Activated CD8-positive, alpha-beta T cell treated with anti-CD3 and anti-CD28 coated beads for 36 hours (primary cell): ENCODE results near the gene PCDHGC5. TPM values are rescaled to one million over a fixed set of nuclear protein-coding genes. Genes with fewer than 3 reads are reported as not detected.

ENCODE experiments used
- ATAC-seq: fragments of 200-7000 bp; cut with Tn5 transposase; one replicate; pipeline ENCODE4 v1.10.0; 2021; ENCODE audit warnings: mild to moderate bottlenecking, moderate library complexity
- CTCF ChIA-PET: fragments of 350-600 bp; sonication (Branson Sonifier 250); formaldehyde crosslinking; loops from one replicate; lab custom pipeline; 2021; ENCODE audit warnings: antibody characterized with exemption; lab: Charles Lee
- POLR2A ChIA-PET: fragments of 350-600 bp; sonication (Branson Sonifier 250); formaldehyde crosslinking; loops from one replicate; lab custom pipeline; 2021; ENCODE audit warnings: antibody characterized with exemption; lab: Charles Lee
- DNase-seq: peaks from one replicate; pipeline ENCODE4 v3.0.0-alpha.2; 2020
- H3K27ac Mint-ChIP-seq: one replicate; pipeline ENCODE4 v1.8.0; 2021; ENCODE audit warnings: mild to moderate bottlenecking, mixed read lengths
- H3K27me3 Mint-ChIP-seq: one replicate; pipeline ENCODE4 v1.8.0; 2021; ENCODE audit warnings: mixed read lengths
- H3K36me3 Mint-ChIP-seq: one replicate; pipeline ENCODE4 v1.8.0; 2021; ENCODE audit warnings: low read depth, mixed read lengths
- H3K4me1 Mint-ChIP-seq: one replicate; pipeline ENCODE4 v1.8.0; 2021; ENCODE audit warnings: low read depth, mixed read lengths
- H3K4me3 Mint-ChIP-seq: one replicate; pipeline ENCODE4 v1.8.0; 2021; ENCODE audit warnings: mild to moderate bottlenecking, moderate library complexity, mixed read lengths
- H3K9me3 Mint-ChIP-seq: one replicate; pipeline ENCODE4 v1.8.0; 2021; ENCODE audit warnings: mixed read lengths
- CTCF ChIP-seq: fragments of 200-600 bp; IDR thresholded peaks from one replicate; pipeline ENCODE4 v1.8.0; 2022; ENCODE audit warnings: antibody characterized with exemption, mild to moderate bottlenecking
- intact Hi-C: fragments of 100-400 bp; cut with micrococcal nuclease; formaldehyde crosslinking; loops from one replicate; pipeline ENCODE4 v1.10.0; 2022
- total RNA-seq, 2 experiments: library from RNA; stranded (reverse); gene quantifications; one replicate each; pipeline ENCODE4 v1.2.3, GENCODE V29; 2021

Gene PCDHGC5
- total RNA-seq, 2 experiments from 2014 or later: not detected

DNA sequence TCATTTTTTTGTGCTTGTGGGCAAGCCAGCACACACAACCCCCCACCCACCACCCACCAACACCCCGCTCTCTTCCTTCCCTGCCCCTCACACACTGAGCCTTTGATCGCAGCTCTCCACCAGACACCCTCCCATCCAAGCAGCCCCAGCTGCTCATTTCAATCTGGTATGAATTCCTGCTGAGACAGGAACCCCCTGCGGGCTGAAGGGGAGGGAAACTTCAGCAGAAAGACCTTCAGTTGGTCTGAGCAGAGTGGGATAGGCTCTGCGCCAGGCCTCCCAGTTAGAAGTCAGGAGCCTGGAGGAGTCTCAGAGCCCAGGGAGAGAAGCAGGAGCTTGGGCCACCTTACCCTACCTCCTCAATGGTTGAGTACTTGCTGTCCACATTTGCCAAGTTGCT, 7.2 kb downstream of the PCDHGC5 start:
- no peak for DNase-seq
- intact Hi-C loops: no loop called here
- TF ChIP-seq CTCF: no peak
- ATAC-seq: no peak
- no peak overlapping the region for H3K4me3 Mint-ChIP-seq
- ChIA-PET CTCF (interaction anchor here (1.0 kb wide), 1 partner anchor 66 kb away, joined by 3 read pairs; the partner anchor contains the start of gene PCDHGA12), POLR2A (interaction anchor here (1.1 kb wide), 1 partner anchor 11 kb away, joined by 3 read pairs; no protein-coding TSS in a partner anchor)
- H3K9me3 Mint-ChIP-seq: no peaks in the 10 kb centered on the region
- H3K27me3 Mint-ChIP-seq: peaks cover 51% of the 10 kb centered on the region
- no peaks in the 10 kb centered on the region for H3K36me3 Mint-ChIP-seq
- no peak overlapping the region for H3K27ac Mint-ChIP-seq
- peaks cover 8% of the 10 kb centered on the region for H3K4me1 Mint-ChIP-seq

DNA sequence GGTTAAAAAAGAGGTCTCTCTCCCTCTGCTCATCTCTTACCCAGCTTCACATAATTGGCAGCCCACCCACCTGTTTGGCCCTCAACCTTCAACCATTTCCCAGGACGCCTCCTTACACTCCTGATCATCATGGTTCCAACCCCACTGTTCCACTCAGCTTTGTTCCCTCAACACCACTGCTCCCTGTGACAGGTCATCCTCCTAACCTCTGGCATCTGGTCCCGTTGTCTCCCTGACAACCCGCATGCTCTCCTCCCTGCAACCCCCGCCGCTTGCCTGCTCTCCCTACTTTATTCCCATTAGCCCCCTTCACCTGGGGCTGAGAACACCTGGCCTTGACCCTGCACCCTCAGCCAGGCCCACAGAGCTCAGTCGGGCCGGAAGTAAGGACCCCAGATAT, 12.9 kb downstream of the PCDHGC5 start:
- no peak for ATAC-seq
- Mint-ChIP-seq H3K27me3 (peaks cover 10% of the 10 kb centered on the region), H3K4me1 (no peaks in the 10 kb centered on the region), H3K36me3 (no peaks in the 10 kb centered on the region), H3K27ac (no peak overlapping the region), H3K9me3 (no peaks in the 10 kb centered on the region), H3K4me3 (no peak overlapping the region)
- TF ChIP-seq CTCF: no peak
- ChIA-PET POLR2A (no interaction called here), CTCF (interaction anchor here (1.1 to 2.6 kb wide), 2 partner anchors 10 to 132 kb away, joined by 4 to 12 read pairs; partner anchors contain the start of gene PCDHGB3)
- intact Hi-C loops: no loop called here
- DNase-seq: no peak

- no peaks in the 10 kb centered on the region for H3K4me1 Mint-ChIP-seq
- H3K36me3 Mint-ChIP-seq: no peaks in the 10 kb centered on the region
- H3K4me3 Mint-ChIP-seq: no peak overlapping the region
- no peak for ATAC-seq
- no peak overlapping the region for H3K27ac Mint-ChIP-seq
- TF ChIP-seq CTCF: no peak
- H3K9me3 Mint-ChIP-seq: no peaks in the 10 kb centered on the region
- CTCF ChIA-PET: interaction anchor here (2.0 kb wide), 1 partner anchor 9 kb away, joined by 10 read pairs; no protein-coding TSS in a partner anchor
- intact Hi-C loops: no loop called here
- POLR2A ChIA-PET: no interaction called here
- DNase-seq: no peak
- H3K27me3 Mint-ChIP-seq: peaks cover 2% of the 10 kb centered on the region
These were observed 14.8 kb downstream of the PCDHGC5 start for GRCh38 chr5:141503681-141504080.

GRCh38 chr5:141504216-141504615, 15.3 kb downstream of the PCDHGC5 start:
- ChIA-PET CTCF (interaction anchor here (2.0 kb wide), 1 partner anchor 8 kb away, joined by 10 read pairs; no protein-coding TSS in a partner anchor), POLR2A (no interaction called here)
- DNase-seq (no peak), ATAC-seq (no peak)
- no peak overlapping the region for H3K4me3 Mint-ChIP-seq
- H3K27ac Mint-ChIP-seq: no peak overlapping the region
- no peak for TF ChIP-seq CTCF
- H3K36me3 Mint-ChIP-seq: no peaks in the 10 kb centered on the region
- no peaks in the 10 kb centered on the region for H3K9me3 Mint-ChIP-seq
- peaks cover 4% of the 10 kb centered on the region for H3K4me1 Mint-ChIP-seq
- H3K27me3 Mint-ChIP-seq: no peaks in the 10 kb centered on the region
- intact Hi-C loops: no loop called here

DNA sequence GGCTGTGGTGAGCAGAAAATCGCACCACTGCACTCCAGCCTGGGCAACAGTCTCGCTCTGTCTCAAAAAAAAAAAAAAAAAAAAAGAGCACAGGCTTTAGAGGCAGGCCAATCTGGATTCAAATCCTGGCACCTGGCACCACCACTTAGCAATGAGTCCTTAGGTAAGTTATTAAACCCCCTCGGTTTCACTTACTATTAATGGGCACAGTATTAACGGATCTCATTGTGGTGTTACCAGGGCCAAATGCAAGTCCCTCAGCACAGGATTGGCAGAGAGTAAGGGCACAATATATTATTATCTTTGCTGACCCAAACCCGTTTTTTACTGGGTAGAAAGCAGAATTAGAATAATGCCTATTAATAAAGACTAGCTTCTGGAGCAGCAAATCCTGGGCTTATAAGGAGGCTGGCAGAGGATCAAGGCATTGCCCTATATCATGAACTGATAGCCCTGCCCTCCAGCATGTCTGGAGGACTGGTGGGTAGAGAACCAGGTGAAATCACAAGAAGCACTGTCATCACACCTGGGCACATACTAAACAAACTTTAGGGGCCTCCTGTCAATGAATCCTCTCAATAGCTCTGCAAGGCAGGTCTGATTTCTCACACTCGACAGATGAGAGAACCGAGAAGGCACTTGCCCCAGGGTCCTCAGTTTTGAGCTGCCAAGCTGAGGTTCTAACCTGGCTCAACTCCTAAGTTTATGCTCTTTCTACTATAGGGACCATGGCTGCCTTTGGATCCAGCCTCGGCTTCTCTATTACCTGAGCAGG, 17.7 kb downstream of the PCDHGC5 start:
- POLR2A ChIA-PET: interaction anchor here (1.2 kb wide), 1 partner anchor 11 kb away, joined by 3 read pairs; no protein-coding TSS in a partner anchor
- Mint-ChIP-seq H3K9me3 (no peaks in the 10 kb centered on the region), H3K4me1 (peaks cover 9% of the 10 kb centered on the region), H3K4me3 (no peak overlapping the region), H3K27ac (no peak overlapping the region), H3K36me3 (no peaks in the 10 kb centered on the region), H3K27me3 (no peaks in the 10 kb centered on the region)
- ATAC-seq (no peak), DNase-seq (no peak)
- intact Hi-C loops: no loop called here
- TF ChIP-seq CTCF: no peak
- CTCF ChIA-PET: interaction anchor here (1.1 to 9.4 kb wide), 6 partner anchors 14 to 94 kb away, joined by 3 to 122 read pairs (median 8); partner anchors contain the start of genes PCDHGA10, PCDHGA12 and PCDHGC3
